Measurements from ENCODE around the gene PHLDA1. TPM values are rescaled to one million over a fixed set of nuclear protein-coding genes. Genes with fewer than 3 reads are reported as not detected.
A peak's percentile ranks its signal among the peaks of the same experiment; 100 is the strongest.

PHLDA1 gene
- polyA plus RNA-seq, 1 of the 3 experiments (the other 2 are of a cell fraction) = 26.2 TPM

- H3K27ac ChIP-seq (ENCODE audit: low read depth in 2 of 2, low read length in 1 of 2) = peak overlapping the region in 1 of 2 experiments; percentile 99; a peak in 1 of 4 replicates
These were observed 9.1 kb downstream of the PHLDA1 start for GRCh38 chr12:76022506-76022905.

GRCh38 chr12:76020731-76021672, 10.6 kb downstream of the PHLDA1 start:
- Histone ChIP-seq H3K79me2 (ENCODE audit: insufficient read depth) (no peaks in the 10 kb centered on the region), H3K36me3 (replicated peaks in 1 of 2; ENCODE audit: control insufficient read depth in 1 of 2, insufficient read depth in 2 of 2, low read length in 1 of 2) (no peaks in the 10 kb centered on the region), H3K9me2 (no peaks in the 10 kb centered on the region), H3K9ac (peak overlapping the region; percentile 71), H3F3A (replicated peaks; ENCODE audit: insufficient read depth) (peaks cover 47% of the 10 kb centered on the region), H2AFZ (ENCODE audit: low read depth) (peak overlapping the region; percentile 14), H3K4me2 (peak overlapping the region; percentile 60), H3K27ac (ENCODE audit: low read depth in 2 of 2, low read length in 1 of 2) (peak overlapping the region; percentile 72 to 99; a peak in 3 of 4 replicates), H4K20me1 (ENCODE audit: insufficient read depth) (no peaks in the 10 kb centered on the region), H3K4me3 (ENCODE audit: low read depth in 2 of 2, low read length in 1 of 2) (no peak overlapping the region; a peak in 1 of 4 replicates), H3K27me3 (ENCODE audit: insufficient read depth) (no peaks in the 10 kb centered on the region), H3K4me1 (ENCODE audit: control insufficient read depth in 1 of 2, insufficient read depth in 2 of 2, low read depth in 1 of 2, low read length in 1 of 2) (peaks cover 0 to 18% of the 10 kb centered on the region in 2 experiments; a peak in 2 of 4 replicates), H3K9me3 (no peaks in the 10 kb centered on the region)
- TF ChIP-seq REST (IDR thresholded peaks at IDR 0.05; ENCODE audit: low read depth, low read length) = 0 out of 2 replicates have a peak, but pooled peaks have one; percentile 13
- TF ChIP-seq FOXM1 (IDR thresholded peaks at IDR 0.05; ENCODE audit: low read depth) = peak; percentile 77; the same call in 1 of the 2 replicates
- TF ChIP-seq RAD21 (IDR thresholded peaks at IDR 0.05; ENCODE audit: low read length) = no peak
- peak; percentile 8 to 88; a peak in 2 of 4 replicates for TF ChIP-seq EP300 (IDR thresholded peaks at IDR 0.05; ENCODE audit: borderline replicate concordance in 1 of 2, low read depth in 1 of 2, low read length in 1 of 2)
- no peak for TF ChIP-seq YY1 (IDR thresholded peaks at IDR 0.05; ENCODE audit: low read depth)
- peak; percentile 83 for TF ChIP-seq RXRA (IDR thresholded peaks at IDR 0.05; ENCODE audit: borderline replicate concordance, low read depth)
- TF ChIP-seq MEF2A (IDR thresholded peaks at IDR 0.05; ENCODE audit: borderline replicate concordance, low read depth) = peak; percentile 69; the same call in 1 of the 2 replicates
- peak; percentile 52; the same call in 1 of the 2 replicates for TF ChIP-seq POLR2AphosphoS5 (IDR thresholded peaks at IDR 0.05; ENCODE audit: low read depth, low read length)
- peak; percentile 36 for TF ChIP-seq MAX (IDR thresholded peaks at IDR 0.05; ENCODE audit: low read depth)
- 0 out of 2 replicates have a peak, but pooled peaks have one; percentile 20 for TF ChIP-seq TEAD4 (IDR thresholded peaks at IDR 0.05; ENCODE audit: borderline replicate concordance, insufficient read depth)
- peak; percentile 80 for TF ChIP-seq NFIC (IDR thresholded peaks at IDR 0.05; ENCODE audit: borderline replicate concordance)
- TF ChIP-seq RCOR1 (IDR thresholded peaks at IDR 0.05; ENCODE audit: low read length) = no peak
- peak; percentile 42; the same call in 1 of the 2 replicates for TF ChIP-seq GABPA (IDR thresholded peaks at IDR 0.05; ENCODE audit: low read depth)
- TF ChIP-seq FOSL2 (IDR thresholded peaks at IDR 0.05; ENCODE audit: borderline replicate concordance, low read depth) = peak; percentile 95
- TF ChIP-seq TAF1 (IDR thresholded peaks at IDR 0.05; ENCODE audit: borderline replicate concordance, low read depth, low read length) = no peak
- peak; percentile 75 for TF ChIP-seq PBX3 (IDR thresholded peaks at IDR 0.05)
- peak; percentile 91 for TF ChIP-seq TCF12 (IDR thresholded peaks at IDR 0.05)
- TF ChIP-seq JUND (IDR thresholded peaks at IDR 0.05) = peak; percentile 87
- POLR2A ChIA-PET = no interaction called here
- no peak for DNase-seq
- CTCF ChIA-PET = interaction anchor here (1.6 kb wide), 1 partner anchor 11 kb away, joined by 8 read pairs; the partner anchor contains the start of gene PHLDA1
- WGBS (ENCODE audit: low lambda C conversion rate) = 38% methylated on average over 15 of the region's 15 CpGs

More at GRCh38 chr12:76022506-76022905, 9.1 kb downstream of the PHLDA1 start:
- H3K9ac ChIP-seq = no peak overlapping the region
- no peak for DNase-seq
- H3K9me3 ChIP-seq = no peaks in the 10 kb centered on the region
- peaks cover 62% of the 10 kb centered on the region for H3F3A ChIP-seq (replicated peaks; ENCODE audit: insufficient read depth)
- no peak overlapping the region for H3K4me2 ChIP-seq
- H2AFZ ChIP-seq (ENCODE audit: low read depth) = no peak overlapping the region
- H3K79me2 ChIP-seq (ENCODE audit: insufficient read depth) = peaks cover 9% of the 10 kb centered on the region
- POLR2A ChIA-PET = no interaction called here
- 97% methylated on average over 3 of the region's 3 CpGs for WGBS (ENCODE audit: low lambda C conversion rate)
- no peaks in the 10 kb centered on the region for H3K9me2 ChIP-seq
- CTCF ChIA-PET = interaction anchor here (1.0 kb wide), 1 partner anchor 10 kb away, joined by 3 read pairs; no protein-coding TSS in a partner anchor
- no peaks in the 10 kb centered on the region for H4K20me1 ChIP-seq (ENCODE audit: insufficient read depth)
- H3K4me1 ChIP-seq (ENCODE audit: control insufficient read depth in 1 of 2, insufficient read depth in 2 of 2, low read depth in 1 of 2, low read length in 1 of 2) = peaks cover 0 to 20% of the 10 kb centered on the region in 2 experiments; a peak in 3 of 4 replicates
- TF ChIP-seq SIN3A (IDR thresholded peaks at IDR 0.05; ENCODE audit: borderline replicate concordance, low read depth, low read length) (no peak), YY1 (IDR thresholded peaks at IDR 0.05; ENCODE audit: low read depth) (no peak), FOXJ3 (CRISPR knock-in tag; IDR thresholded peaks at IDR 0.05) (no peak)
- H3K36me3 ChIP-seq (replicated peaks in 1 of 2; ENCODE audit: control insufficient read depth in 1 of 2, insufficient read depth in 2 of 2, low read length in 1 of 2) = peaks cover 6 to 7% of the 10 kb centered on the region in 2 experiments
- H3K27me3 ChIP-seq (ENCODE audit: insufficient read depth) = no peaks in the 10 kb centered on the region
- H3K4me3 ChIP-seq (ENCODE audit: low read depth in 2 of 2, low read length in 1 of 2) = no peak overlapping the region

Measured in SK-N-SH (cell line).